ENCODE results near the gene KLK2.

DNA sequence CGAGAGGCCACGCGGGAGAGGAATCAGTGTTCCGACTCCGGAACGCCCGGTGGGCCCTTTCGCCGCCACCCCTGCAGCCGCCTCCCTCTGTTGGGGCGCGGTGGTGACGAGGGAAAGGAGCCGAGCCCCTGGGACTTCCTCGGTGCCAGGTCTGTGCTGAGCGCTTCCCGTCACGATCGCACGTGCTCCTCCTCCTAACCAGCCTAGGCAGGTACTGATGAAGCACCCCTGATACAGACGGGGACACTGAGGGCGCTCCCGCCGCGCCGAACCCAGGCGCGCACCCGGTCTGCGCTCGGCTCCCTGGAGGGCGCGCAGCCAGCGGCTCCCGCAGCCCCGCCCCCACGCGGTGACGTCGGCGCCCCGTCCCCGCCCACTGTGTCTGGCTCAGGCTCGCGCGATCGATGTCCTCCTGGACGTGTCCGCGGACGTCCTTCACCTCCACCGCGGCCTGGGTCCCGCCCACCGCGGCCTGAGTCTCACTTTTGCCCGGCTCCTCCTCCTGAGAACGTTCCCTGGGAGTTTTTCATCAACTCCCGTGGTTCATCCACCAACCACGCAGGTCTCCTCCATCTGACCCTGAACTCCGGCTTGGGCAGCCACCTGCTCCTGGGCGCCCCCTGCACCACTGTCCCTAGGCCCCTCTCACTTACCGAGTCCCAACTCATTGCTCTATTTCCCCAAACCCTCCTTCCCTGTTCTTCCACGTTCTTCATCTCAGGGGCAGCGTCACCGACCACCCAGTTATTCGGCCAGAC, 37.3 kb upstream of the KLK2 start:
- TF ChIP-seq, protein P1, sequence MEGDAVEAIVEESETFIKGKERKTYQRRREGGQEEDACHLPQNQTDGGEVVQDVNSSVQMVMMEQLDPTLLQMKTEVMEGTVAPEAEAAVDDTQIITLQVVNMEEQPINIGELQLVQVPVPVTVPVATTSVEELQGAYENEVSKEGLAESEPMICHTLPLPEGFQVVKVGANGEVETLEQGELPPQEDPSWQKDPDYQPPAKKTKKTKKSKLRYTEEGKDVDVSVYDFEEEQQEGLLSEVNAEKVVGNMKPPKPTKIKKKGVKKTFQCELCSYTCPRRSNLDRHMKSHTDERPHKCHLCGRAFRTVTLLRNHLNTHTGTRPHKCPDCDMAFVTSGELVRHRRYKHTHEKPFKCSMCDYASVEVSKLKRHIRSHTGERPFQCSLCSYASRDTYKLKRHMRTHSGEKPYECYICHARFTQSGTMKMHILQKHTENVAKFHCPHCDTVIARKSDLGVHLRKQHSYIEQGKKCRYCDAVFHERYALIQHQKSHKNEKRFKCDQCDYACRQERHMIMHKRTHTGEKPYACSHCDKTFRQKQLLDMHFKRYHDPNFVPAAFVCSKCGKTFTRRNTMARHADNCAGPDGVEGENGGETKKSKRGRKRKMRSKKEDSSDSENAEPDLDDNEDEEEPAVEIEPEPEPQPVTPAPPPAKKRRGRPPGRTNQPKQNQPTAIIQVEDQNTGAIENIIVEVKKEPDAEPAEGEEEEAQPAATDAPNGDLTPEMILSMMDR (IDR thresholded peaks at IDR 0.05 in 2 of 3, conservative IDR thresholded peaks at IDR 0.05 in 1 of 3; ENCODE audit: borderline replicate concordance in 1 of 3, insufficient read depth in 1 of 3, low read depth in 2 of 3, low read length in 2 of 3): no peak
- no peak for TF ChIP-seq REST (IDR thresholded peaks at IDR 0.05; ENCODE audit: low read depth)
- TF ChIP-seq POLR2AphosphoS5 (IDR thresholded peaks at IDR 0.05; ENCODE audit: low read depth, low read length): peak; percentile 98
- TF ChIP-seq POLR2A (IDR thresholded peaks at IDR 0.05; ENCODE audit: borderline replicate concordance, extremely low read depth, insufficient read depth, insufficient read length): peak; percentile 74
- no peak for TF ChIP-seq EZH2 (IDR thresholded peaks at IDR 0.05)
- no peak for TF ChIP-seq FOSL1 (IDR thresholded peaks at IDR 0.05; ENCODE audit: low read depth)
- TF ChIP-seq CEBPB (IDR thresholded peaks at IDR 0.05; ENCODE audit: low read depth): no peak

All from HCT116 (cell line).